Measurements from ENCODE around the gene TNK2.
"Not testable (repeated sequence)": the region's sequence is repeated elsewhere in the genome, so short reads cannot be mapped to it uniquely, and the experiment has no call there.

DNA sequence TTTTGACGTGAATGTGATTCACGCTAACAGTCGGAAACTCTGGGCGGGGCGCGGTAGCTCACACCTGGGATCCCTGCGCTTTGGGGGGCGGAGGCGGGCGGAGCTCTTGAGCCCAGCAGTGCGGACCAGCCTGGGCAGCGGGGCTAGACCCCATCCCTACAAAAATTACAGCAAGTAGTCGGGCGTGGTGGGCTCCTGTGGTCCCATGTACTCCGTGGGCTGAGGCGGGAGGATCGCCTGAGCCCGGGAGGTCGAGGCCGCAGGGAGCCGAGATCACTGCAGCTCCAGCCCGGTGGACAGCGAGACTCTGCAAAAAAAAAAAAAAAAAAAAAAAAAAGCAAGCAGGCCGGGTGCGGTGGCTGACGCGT is 46.4 kb upstream of the TNK2 start:
- TF ChIP-seq, protein P1, sequence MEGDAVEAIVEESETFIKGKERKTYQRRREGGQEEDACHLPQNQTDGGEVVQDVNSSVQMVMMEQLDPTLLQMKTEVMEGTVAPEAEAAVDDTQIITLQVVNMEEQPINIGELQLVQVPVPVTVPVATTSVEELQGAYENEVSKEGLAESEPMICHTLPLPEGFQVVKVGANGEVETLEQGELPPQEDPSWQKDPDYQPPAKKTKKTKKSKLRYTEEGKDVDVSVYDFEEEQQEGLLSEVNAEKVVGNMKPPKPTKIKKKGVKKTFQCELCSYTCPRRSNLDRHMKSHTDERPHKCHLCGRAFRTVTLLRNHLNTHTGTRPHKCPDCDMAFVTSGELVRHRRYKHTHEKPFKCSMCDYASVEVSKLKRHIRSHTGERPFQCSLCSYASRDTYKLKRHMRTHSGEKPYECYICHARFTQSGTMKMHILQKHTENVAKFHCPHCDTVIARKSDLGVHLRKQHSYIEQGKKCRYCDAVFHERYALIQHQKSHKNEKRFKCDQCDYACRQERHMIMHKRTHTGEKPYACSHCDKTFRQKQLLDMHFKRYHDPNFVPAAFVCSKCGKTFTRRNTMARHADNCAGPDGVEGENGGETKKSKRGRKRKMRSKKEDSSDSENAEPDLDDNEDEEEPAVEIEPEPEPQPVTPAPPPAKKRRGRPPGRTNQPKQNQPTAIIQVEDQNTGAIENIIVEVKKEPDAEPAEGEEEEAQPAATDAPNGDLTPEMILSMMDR (conservative IDR thresholded peaks at IDR 0.05; ENCODE audit: low read length) = not testable (repeated sequence)
- not testable (repeated sequence) for TF ChIP-seq EZH2phosphoT487 (IDR thresholded peaks at IDR 0.05; ENCODE audit: borderline replicate concordance, low read depth, low read length)

Data from OCI-LY7 (cell line).